ENCODE measurements around the gene PITPNC1. TPM values are rescaled to one million over a fixed set of nuclear protein-coding genes. Genes with fewer than 3 reads are reported as not detected.

Gene PITPNC1
- total and polyA plus RNA-seq, 2 of the 13 experiments (the other 11 are each of a cell fraction or from before 2014, with no cell fraction given): 4.1 to 5.7 TPM

DNA sequence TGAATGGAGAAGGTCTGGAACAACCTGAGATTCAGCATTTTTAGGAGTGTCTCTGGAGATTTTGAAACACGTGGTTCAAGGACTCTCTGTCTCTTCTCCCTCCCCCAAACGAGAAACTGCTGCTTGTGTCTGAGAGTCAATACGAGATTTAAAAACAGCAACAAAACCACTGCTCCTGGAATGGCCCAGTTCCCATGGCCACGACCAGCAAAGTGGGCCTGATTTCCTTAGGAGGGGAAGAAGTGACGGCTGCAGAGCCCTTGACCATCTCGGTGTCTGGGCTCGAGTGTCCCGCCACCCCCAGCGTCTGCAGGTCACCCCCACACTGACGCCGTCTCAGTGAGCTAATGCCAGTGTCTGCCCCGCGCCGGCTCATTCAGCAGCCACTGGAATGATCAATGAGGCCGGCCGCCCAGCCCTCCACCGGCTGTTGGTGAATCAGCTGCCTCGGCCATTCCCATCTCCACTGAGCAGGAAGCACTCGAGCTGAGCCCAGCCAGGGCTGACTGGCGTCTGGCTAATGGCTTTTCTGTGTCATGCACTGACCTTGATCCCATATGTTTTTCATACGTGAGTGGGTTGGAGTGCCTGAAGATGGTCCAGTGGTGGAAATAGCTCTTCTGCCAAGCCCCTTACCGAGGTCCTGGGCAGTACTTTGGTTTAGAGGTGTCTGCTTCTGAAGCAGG, 151.8 kb downstream of the PITPNC1 start (continued):
- TF ChIP-seq, protein P1, sequence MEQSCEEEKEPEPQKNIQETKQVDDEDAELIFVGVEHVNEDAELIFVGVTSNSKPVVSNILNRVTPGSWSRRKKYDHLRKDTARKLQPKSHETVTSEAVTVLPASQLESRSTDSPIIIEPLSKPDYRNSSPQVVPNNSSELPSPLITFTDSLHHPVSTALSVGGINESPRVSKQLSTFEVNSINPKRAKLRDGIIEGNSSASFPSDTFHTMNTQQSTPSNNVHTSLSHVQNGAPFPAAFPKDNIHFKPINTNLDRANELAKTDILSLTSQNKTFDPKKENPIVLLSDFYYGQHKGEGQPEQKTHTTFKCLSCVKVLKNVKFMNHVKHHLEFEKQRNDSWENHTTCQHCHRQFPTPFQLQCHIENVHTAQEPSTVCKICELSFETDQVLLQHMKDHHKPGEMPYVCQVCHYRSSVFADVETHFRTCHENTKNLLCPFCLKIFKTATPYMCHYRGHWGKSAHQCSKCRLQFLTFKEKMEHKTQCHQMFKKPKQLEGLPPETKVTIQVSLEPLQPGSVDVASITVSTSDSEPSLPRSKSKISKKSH (CRISPR knock-in tag; IDR thresholded peaks at IDR 0.05; ENCODE audit: borderline replicate concordance): no peak
- TF ChIP-seq, protein P2, sequence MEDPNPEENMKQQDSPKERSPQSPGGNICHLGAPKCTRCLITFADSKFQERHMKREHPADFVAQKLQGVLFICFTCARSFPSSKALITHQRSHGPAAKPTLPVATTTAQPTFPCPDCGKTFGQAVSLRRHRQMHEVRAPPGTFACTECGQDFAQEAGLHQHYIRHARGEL (CRISPR knock-in tag; IDR thresholded peaks at IDR 0.05): no peak
- TF ChIP-seq REL (CRISPR knock-in tag; conservative IDR thresholded peaks at IDR 0.05) (no peak), MEIS1 (CRISPR knock-in tag; IDR thresholded peaks at IDR 0.05; ENCODE audit: borderline replicate concordance) (no peak), ZNF382 (CRISPR knock-in tag; IDR thresholded peaks at IDR 0.05; ENCODE audit: borderline replicate concordance) (no peak), ZMAT3 (CRISPR knock-in tag; conservative IDR thresholded peaks at IDR 0.05) (0 out of 2 replicates have a peak, but pooled peaks have one; percentile 50), BORCS8-MEF2B (CRISPR knock-in tag; IDR thresholded peaks at IDR 0.05) (no peak), PHB2 (IDR thresholded peaks at IDR 0.05; ENCODE audit: partially characterized antibody) (no peak), HES4 (CRISPR knock-in tag; IDR thresholded peaks at IDR 0.05; ENCODE audit: borderline replicate concordance) (no peak; the same call in 1 of the 2 replicates), ZNF274 (CRISPR knock-in tag; IDR thresholded peaks at IDR 0.05) (peak; percentile 62; the same call in 1 of the 2 replicates), MLLT10 (CRISPR knock-in tag; IDR thresholded peaks at IDR 0.05) (no peak), ZNF547 (CRISPR knock-in tag; IDR thresholded peaks at IDR 0.05) (no peak), ZNF337 (CRISPR knock-in tag; IDR thresholded peaks at IDR 0.05; ENCODE audit: borderline replicate concordance, low read depth) (no peak)
- TF ChIP-seq, protein P3, sequence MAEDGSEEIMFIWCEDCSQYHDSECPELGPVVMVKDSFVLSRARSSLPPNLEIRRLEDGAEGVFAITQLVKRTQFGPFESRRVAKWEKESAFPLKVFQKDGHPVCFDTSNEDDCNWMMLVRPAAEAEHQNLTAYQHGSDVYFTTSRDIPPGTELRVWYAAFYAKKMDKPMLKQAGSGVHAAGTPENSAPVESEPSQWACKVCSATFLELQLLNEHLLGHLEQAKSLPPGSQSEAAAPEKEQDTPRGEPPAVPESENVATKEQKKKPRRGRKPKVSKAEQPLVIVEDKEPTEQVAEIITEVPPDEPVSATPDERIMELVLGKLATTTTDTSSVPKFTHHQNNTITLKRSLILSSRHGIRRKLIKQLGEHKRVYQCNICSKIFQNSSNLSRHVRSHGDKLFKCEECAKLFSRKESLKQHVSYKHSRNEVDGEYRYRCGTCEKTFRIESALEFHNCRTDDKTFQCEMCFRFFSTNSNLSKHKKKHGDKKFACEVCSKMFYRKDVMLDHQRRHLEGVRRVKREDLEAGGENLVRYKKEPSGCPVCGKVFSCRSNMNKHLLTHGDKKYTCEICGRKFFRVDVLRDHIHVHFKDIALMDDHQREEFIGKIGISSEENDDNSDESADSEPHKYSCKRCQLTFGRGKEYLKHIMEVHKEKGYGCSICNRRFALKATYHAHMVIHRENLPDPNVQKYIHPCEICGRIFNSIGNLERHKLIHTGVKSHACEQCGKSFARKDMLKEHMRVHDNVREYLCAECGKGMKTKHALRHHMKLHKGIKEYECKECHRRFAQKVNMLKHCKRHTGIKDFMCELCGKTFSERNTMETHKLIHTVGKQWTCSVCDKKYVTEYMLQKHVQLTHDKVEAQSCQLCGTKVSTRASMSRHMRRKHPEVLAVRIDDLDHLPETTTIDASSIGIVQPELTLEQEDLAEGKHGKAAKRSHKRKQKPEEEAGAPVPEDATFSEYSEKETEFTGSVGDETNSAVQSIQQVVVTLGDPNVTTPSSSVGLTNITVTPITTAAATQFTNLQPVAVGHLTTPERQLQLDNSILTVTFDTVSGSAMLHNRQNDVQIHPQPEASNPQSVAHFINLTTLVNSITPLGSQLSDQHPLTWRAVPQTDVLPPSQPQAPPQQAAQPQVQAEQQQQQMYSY (CRISPR knock-in tag; IDR thresholded peaks at IDR 0.05): no peak
- TF ChIP-seq, protein P4, sequence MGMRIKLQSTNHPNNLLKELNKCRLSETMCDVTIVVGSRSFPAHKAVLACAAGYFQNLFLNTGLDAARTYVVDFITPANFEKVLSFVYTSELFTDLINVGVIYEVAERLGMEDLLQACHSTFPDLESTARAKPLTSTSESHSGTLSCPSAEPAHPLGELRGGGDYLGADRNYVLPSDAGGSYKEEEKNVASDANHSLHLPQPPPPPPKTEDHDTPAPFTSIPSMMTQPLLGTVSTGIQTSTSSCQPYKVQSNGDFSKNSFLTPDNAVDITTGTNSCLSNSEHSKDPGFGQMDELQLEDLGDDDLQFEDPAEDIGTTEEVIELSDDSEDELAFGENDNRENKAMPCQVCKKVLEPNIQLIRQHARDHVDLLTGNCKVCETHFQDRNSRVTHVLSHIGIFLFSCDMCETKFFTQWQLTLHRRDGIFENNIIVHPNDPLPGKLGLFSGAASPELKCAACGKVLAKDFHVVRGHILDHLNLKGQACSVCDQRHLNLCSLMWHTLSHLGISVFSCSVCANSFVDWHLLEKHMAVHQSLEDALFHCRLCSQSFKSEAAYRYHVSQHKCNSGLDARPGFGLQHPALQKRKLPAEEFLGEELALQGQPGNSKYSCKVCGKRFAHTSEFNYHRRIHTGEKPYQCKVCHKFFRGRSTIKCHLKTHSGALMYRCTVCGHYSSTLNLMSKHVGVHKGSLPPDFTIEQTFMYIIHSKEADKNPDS (CRISPR knock-in tag; IDR thresholded peaks at IDR 0.05): no peak
- TF ChIP-seq, protein P5, sequence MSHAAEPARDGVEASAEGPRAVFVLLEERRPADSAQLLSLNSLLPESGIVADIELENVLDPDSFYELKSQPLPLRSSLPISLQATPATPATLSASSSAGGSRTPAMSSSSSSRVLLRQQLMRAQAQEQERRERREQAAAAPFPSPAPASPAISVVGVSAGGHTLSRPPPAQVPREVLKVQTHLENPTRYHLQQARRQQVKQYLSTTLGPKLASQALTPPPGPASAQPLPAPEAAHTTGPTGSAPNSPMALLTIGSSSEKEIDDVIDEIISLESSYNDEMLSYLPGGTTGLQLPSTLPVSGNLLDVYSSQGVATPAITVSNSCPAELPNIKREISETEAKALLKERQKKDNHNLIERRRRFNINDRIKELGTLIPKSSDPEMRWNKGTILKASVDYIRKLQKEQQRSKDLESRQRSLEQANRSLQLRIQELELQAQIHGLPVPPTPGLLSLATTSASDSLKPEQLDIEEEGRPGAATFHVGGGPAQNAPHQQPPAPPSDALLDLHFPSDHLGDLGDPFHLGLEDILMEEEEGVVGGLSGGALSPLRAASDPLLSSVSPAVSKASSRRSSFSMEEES (CRISPR knock-in tag; IDR thresholded peaks at IDR 0.05): peak; percentile 67
- TF ChIP-seq, protein P6, sequence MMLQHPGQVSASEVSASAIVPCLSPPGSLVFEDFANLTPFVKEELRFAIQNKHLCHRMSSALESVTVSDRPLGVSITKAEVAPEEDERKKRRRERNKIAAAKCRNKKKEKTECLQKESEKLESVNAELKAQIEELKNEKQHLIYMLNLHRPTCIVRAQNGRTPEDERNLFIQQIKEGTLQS (CRISPR knock-in tag; IDR thresholded peaks at IDR 0.05): peak; percentile 57
- TF ChIP-seq, protein P7, sequence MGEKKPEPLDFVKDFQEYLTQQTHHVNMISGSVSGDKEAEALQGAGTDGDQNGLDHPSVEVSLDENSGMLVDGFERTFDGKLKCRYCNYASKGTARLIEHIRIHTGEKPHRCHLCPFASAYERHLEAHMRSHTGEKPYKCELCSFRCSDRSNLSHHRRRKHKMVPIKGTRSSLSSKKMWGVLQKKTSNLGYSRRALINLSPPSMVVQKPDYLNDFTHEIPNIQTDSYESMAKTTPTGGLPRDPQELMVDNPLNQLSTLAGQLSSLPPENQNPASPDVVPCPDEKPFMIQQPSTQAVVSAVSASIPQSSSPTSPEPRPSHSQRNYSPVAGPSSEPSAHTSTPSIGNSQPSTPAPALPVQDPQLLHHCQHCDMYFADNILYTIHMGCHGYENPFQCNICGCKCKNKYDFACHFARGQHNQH (CRISPR knock-in tag; IDR thresholded peaks at IDR 0.05): peak; percentile 57; the same call in 1 of the 2 replicates
